Activated CD4-positive, CD25-positive, alpha-beta regulatory T cell treated with anti-CD3 and anti-CD28 coated beads, Interleukin-2, amount 50 U/mL, for 24 hours (primary cell): ENCODE results near the gene ADM2.
"Not testable (repeated sequence)": the region's sequence is repeated elsewhere in the genome, so short reads cannot be mapped to it uniquely, and the experiment has no call there.

Experiments used
- ATAC-seq, 2 donors: fragments of 150-1000 bp; cut with Tn5 transposase; one replicate each; pipeline ENCODE4 v1.10.0; 2021; ENCODE audit warnings: mild to moderate bottlenecking in 1 of 2, moderate library complexity in 1 of 2

The ADM2 gene

GRCh38 chr22:50481440-50482106 is at the start of gene ADM2:
Gene ADM2, plus strand, starts transcription at chr22:50481543. Its CDS starts 305 bp downstream, at chr22:50481848.
- ATAC-seq: peak; percentile 72 to 82

- no peak for ATAC-seq
Measured at GRCh38 chr22:50432131-50432876, 49.0 kb upstream of the ADM2 start.

GRCh38 chr22:50432877-50433510 is 48.3 kb upstream of the ADM2 start:
- ATAC-seq: not testable (repeated sequence)

GRCh38 chr22:50434849-50435248 is 46.5 kb upstream of the ADM2 start:
- no peak for ATAC-seq

- no peak for ATAC-seq
Measured at GRCh38 chr22:50435291-50436014, 45.9 kb upstream of the ADM2 start.

GRCh38 chr22:50436015-50436830 is 45.1 kb upstream of the ADM2 start:
- no peak for ATAC-seq

GRCh38 chr22:50436841-50437341 is 44.5 kb upstream of the ADM2 start:
- ATAC-seq: no peak

- ATAC-seq: no peak
Measured at GRCh38 chr22:50437511-50438304, 43.6 kb upstream of the ADM2 start.

- no peak for ATAC-seq
Measured at GRCh38 chr22:50438305-50439275, 42.8 kb upstream of the ADM2 start.

GRCh38 chr22:50439314-50439870 is 42.0 kb upstream of the ADM2 start:
- no peak for ATAC-seq

- ATAC-seq: no peak
Measured at GRCh38 chr22:50439871-50440331, 41.4 kb upstream of the ADM2 start.

- ATAC-seq: no peak
Measured at GRCh38 chr22:50440544-50441249, 40.6 kb upstream of the ADM2 start.

GRCh38 chr22:50441428-50441993 is 39.8 kb upstream of the ADM2 start:
- ATAC-seq: no peak

- no peak for ATAC-seq
Measured at GRCh38 chr22:50443197-50443596, 38.1 kb upstream of the ADM2 start.

- ATAC-seq: no peak
Measured at GRCh38 chr22:50443801-50444625, 37.3 kb upstream of the ADM2 start.

GRCh38 chr22:50444663-50445062 is 36.7 kb upstream of the ADM2 start:
- no peak for ATAC-seq

- no peak for ATAC-seq
Measured at GRCh38 chr22:50445071-50445879, 36.1 kb upstream of the ADM2 start.
